OCI-LY7 (cell line): ENCODE results near the gene RMI1. TPM values are rescaled to one million over a fixed set of nuclear protein-coding genes. Genes with fewer than 3 reads are reported as not detected.
A peak's percentile ranks its signal among the peaks of the same experiment; 100 is the strongest.

Source experiments
- BruUV-seq: library from RNA; stranded (reverse); fragments of 400-500 nt; replicated peaks from 2 replicates; lab custom pipeline; 2021; lab: Mats Ljungman, UMichigan
- CTCF ChIA-PET: fragments of 300-600 bp; sonication (Branson Sonifier 250); formaldehyde crosslinking; loops from one replicate; lab custom pipeline; 2022; ENCODE audit warnings: antibody characterized with exemption; ENCODE audit not compliant: unreplicated experiment; lab: Charles Lee
- POLR2A ChIA-PET: fragments of 300-600 bp; sonication (Branson Sonifier 250); formaldehyde crosslinking; loops from one replicate; lab custom pipeline; 2022; ENCODE audit warnings: antibody characterized with exemption; lab: Charles Lee
- DNase-seq: peaks from one replicate; pipeline ENCODE4 v3.0.0-alpha.2; 2015; ENCODE audit warnings: low spot score
- H2AFZ ChIP-seq: fragments of 200-600 bp; sonication (generic), shearing (Covaris generic); 2 replicates; pipeline ENCODE4 v1.6.1; 2014; ENCODE audit warnings: mild to moderate bottlenecking, antibody characterized with exemption, low read length, moderate library complexity
- H3K27ac ChIP-seq: fragments of 200-600 bp; sonication (generic); 2 replicates; pipeline ENCODE4 v1.5.1; 2014; ENCODE audit warnings: mixed run types, low read depth, mild to moderate bottlenecking, moderate library complexity, low read length, inconsistent platforms; ENCODE audit not compliant: poor library complexity, severe bottlenecking
- H3K36me3 ChIP-seq: fragments of 200-600 bp; sonication (generic); 2 replicates; pipeline ENCODE4 v1.6.1; 2014; ENCODE audit warnings: mild to moderate bottlenecking, antibody characterized with exemption, low read length, moderate library complexity, mixed read lengths; ENCODE audit not compliant: insufficient read depth
- H3K4me1 ChIP-seq: fragments of 200-600 bp; sonication (generic); 2 replicates; pipeline ENCODE4 v1.5.1; 2014; ENCODE audit warnings: mild to moderate bottlenecking, low read length; ENCODE audit not compliant: insufficient read depth, poor library complexity, severe bottlenecking
- H3K4me2 ChIP-seq: fragments of 200-600 bp; sonication (generic); 2 replicates; pipeline ENCODE4 v1.6.1; 2014; ENCODE audit warnings: mild to moderate bottlenecking, low read length
- H3K4me3 ChIP-seq: fragments of 200-600 bp; sonication (generic); 2 replicates; pipeline ENCODE4 v1.5.1; 2014; ENCODE audit warnings: mild to moderate bottlenecking, low read depth, low read length; ENCODE audit not compliant: poor library complexity, severe bottlenecking
- H3K79me2 ChIP-seq: fragments of 200-600 bp; sonication (generic); 2 replicates; pipeline ENCODE4 v1.6.1; 2016; ENCODE audit warnings: low read depth, mild to moderate bottlenecking, low read length, moderate library complexity, mixed read lengths; ENCODE audit not compliant: insufficient read depth
- H3K9me2 ChIP-seq: fragments of 200-600 bp; sonication (generic); 2 replicates; pipeline ENCODE4 v1.6.1; 2016; ENCODE audit warnings: mild to moderate bottlenecking, low read length, mixed read lengths; ENCODE audit not compliant: insufficient read depth
- H3K9me3 ChIP-seq: fragments of 200-600 bp; sonication (generic); 2 replicates; pipeline ENCODE4 v1.6.1; 2014; ENCODE audit warnings: mild to moderate bottlenecking, mixed run types, low read length, mixed read lengths
- H4K20me1 ChIP-seq: fragments of 200-600 bp; sonication (generic); 2 replicates; pipeline ENCODE4 v1.6.1; 2014; ENCODE audit warnings: mild to moderate bottlenecking, antibody characterized with exemption, low read length, moderate library complexity, mixed read lengths; ENCODE audit not compliant: insufficient read depth
- CTCF ChIP-seq: fragments of 200-600 bp; sonication (generic); conservative IDR thresholded peaks from 2 replicates; pipeline ENCODE4 v1.5.1; 2014; ENCODE audit warnings: mild to moderate bottlenecking, antibody characterized with exemption, low read length, moderate library complexity, mixed read lengths
- EZH2phosphoT487 ChIP-seq: fragments of 200-600 bp; sonication (generic); IDR thresholded peaks from 2 replicates; pipeline ENCODE4 v1.6.1; 2018; ENCODE audit warnings: low read depth, borderline replicate concordance, mild to moderate bottlenecking, mixed run types, antibody characterized with exemption, low read length, moderate library complexity, mixed read lengths
- intact Hi-C: fragments of 100-400 bp; cut with micrococcal nuclease; formaldehyde crosslinking; loops from one replicate; pipeline ENCODE4 v1.10.0; 2022; ENCODE audit not compliant: unreplicated experiment
- total RNA-seq, 2 experiments: library from RNA; depleted of rRNA in 1 of 2; stranded (reverse); fragments of >200 nt in 1 of 2; shearing (Covaris generic) in 1 of 2; gene quantifications; 2 replicates each; pipeline ENCODE4 v1.2.3, GENCODE V29; 2014 to 2022

The RMI1 gene
- total RNA-seq, 2 experiments from 2014 or later: 16.7 to 44.3 TPM

- no peaks in the 10 kb centered on the region for H3K9me3 ChIP-seq
- intact Hi-C loops: loop anchor here (1.0 to 5.0 kb wide), 3 partner anchors 59 to 1762 kb away; partner anchors contain the start of genes AGTPBP1, KIF27 and UBQLN1
- no peak within 1 kb of the TSS for H2AFZ ChIP-seq
- H3K9me2 ChIP-seq: no peaks in the 10 kb centered on the region
- peaks cover 51% of the 10 kb centered on the region for H3K36me3 ChIP-seq
- H4K20me1 ChIP-seq: peaks cover 51% of the 10 kb centered on the region
- no TSS peak for BruUV-seq
- H3K79me2 ChIP-seq: peaks cover 94% of the 10 kb centered on the region
- H3K4me1 ChIP-seq: peaks cover 33% of the 10 kb centered on the region
- H3K4me2 ChIP-seq: peak within 1 kb of the TSS; percentile 97
- no peak for TF ChIP-seq EZH2phosphoT487
- no peak for TF ChIP-seq CTCF
- ChIA-PET POLR2A (interaction anchor here (0.7 to 1.6 kb wide), 9 partner anchors 13 to 280 kb away, joined by 3 to 5 read pairs (median 3); partner anchors contain the start of gene UBQLN1), CTCF (interaction anchor here (0.6 kb wide), 1 partner anchor 27 kb away, joined by 3 read pairs; no protein-coding TSS in a partner anchor)
- peak within 1 kb of the TSS; percentile 88 for H3K27ac ChIP-seq
- H3K4me3 ChIP-seq: peak within 1 kb of the TSS; percentile 82
- peak; percentile 99 for DNase-seq
Measured at GRCh38 chr9:83979812-83980394, 702 bp upstream of the RMI1 start, which contains the start of gene HNRNPK. TSS of gene HNRNPK (minus strand) at chr9:83980215. CDS start at chr9:83978252, 1,963 bp downstream.

GRCh38 chr9:83981126-83981871, 694 bp downstream of the RMI1 start:
- no peaks in the 10 kb centered on the region for H3K9me3 ChIP-seq
- no peak overlapping the region for H2AFZ ChIP-seq
- peaks cover 94% of the 10 kb centered on the region for H3K79me2 ChIP-seq
- no peaks in the 10 kb centered on the region for H3K9me2 ChIP-seq
- H3K4me2 ChIP-seq: peak overlapping the region; percentile 97
- H4K20me1 ChIP-seq: peaks cover 37% of the 10 kb centered on the region
- DNase-seq: peak; percentile 70
- POLR2A ChIA-PET: interaction anchor here (0.8 to 1.2 kb wide), 2 partner anchors 21 to 50 kb away, joined by 3 read pairs; no protein-coding TSS in a partner anchor
- peaks cover 37% of the 10 kb centered on the region for H3K36me3 ChIP-seq
- H3K4me1 ChIP-seq: peaks cover 47% of the 10 kb centered on the region
- BruUV-seq: no TSS peak
- intact Hi-C loops: loop anchor here (5.0 kb wide), 1 partner anchor 1761 kb away; the partner anchor contains the start of gene AGTPBP1
- peak overlapping the region; percentile 82 for H3K4me3 ChIP-seq
- CTCF ChIA-PET: no interaction called here
- no peak for TF ChIP-seq CTCF
- no peak for TF ChIP-seq EZH2phosphoT487
- peak overlapping the region; percentile 88 for H3K27ac ChIP-seq
